Right lobe of liver (tissue), 6 donors: ENCODE results near the gene GPR15LG. TPM values are rescaled to one million over a fixed set of nuclear protein-coding genes. Genes with fewer than 3 reads are reported as not detected.

Experiments
- ATAC-seq, 4 donors: fragments of 200-7000 bp; cut with Tn5 transposase; one replicate each; pipeline ENCODE4 v1.9.1; 2020; ENCODE audit warnings: mild to moderate bottlenecking in 4 of 4, moderate library complexity in 4 of 4
- DNase-seq, 3 donors: peaks; one replicate each; pipeline ENCODE4 v3.0.0-alpha.2; 2020
- H3K27ac ChIP-seq, 3 donors: fragments of 200-600 bp; one replicate each; pipeline ENCODE4 v1.8.0; 2022
- H3K27me3 ChIP-seq, 2 donors: fragments of 200-600 bp; one replicate each; pipeline ENCODE4 v1.8.0; 2022
- H3K36me3 ChIP-seq, 4 donors: fragments of 200-600 bp; sonication (generic) in 1 of 4; one replicate each; pipeline versions ENCODE4 v1.5.1 to v1.8.0; 2017 to 2022; ENCODE audit warnings: control low read depth in 1 of 4
- H3K4me1 ChIP-seq, 4 donors: fragments of 200-600 bp; sonication (generic) in 1 of 4; one replicate each; pipeline versions ENCODE4 v1.5.1 to v1.8.0; 2017 to 2022; ENCODE audit warnings: control low read depth in 1 of 4
- H3K4me3 ChIP-seq, 3 donors: fragments of 200-600 bp; one replicate each; pipeline ENCODE4 v1.8.0; 2022
- H3K9me3 ChIP-seq, 4 donors: fragments of 200-600 bp; sonication (generic) in 1 of 4; one replicate each; pipeline versions ENCODE4 v1.5.1 to v1.8.0; 2017 to 2022; ENCODE audit warnings: control low read depth in 1 of 4
- POLR2A ChIP-seq: fragments of 450-650 bp; IDR thresholded peaks from one replicate; pipeline ENCODE4 v1.6.1; 2017; ENCODE audit warnings: antibody characterized with exemption, mild to moderate bottlenecking
- WGBS: methylation state at CpG from one replicate; pipeline ENCODE4 v1.1.6; 2018; ENCODE audit warnings: low coverage, low lambda C conversion rate; ENCODE audit not compliant: insufficient coverage; ENCODE audit errors: missing lambda C conversion rate; 5-methylcytosine and 5-hydroxymethylcytosine counted together
- intact Hi-C, 2 donors: fragments of 100-400 bp; cut with DNase I; formaldehyde crosslinking; loops; one replicate each; pipeline versions ENCODE4 v1.11.2 to v1.14.1; 2022
- total RNA-seq, 6 experiments: library from RNA; depleted of rRNA in 2 of 6; stranded (reverse); fragments of >200 nt in 2 of 6; fragmentation: NEBNext Ultra II Directional in 3 of 6; extraction: Animal tissue kit (Norgen Biotek cat#: 25700) in 3 of 6; gene quantifications; one replicate each; pipeline versions ENCODE4 v1.1.0 to v1.2.4, GENCODE V29; 2016 to 2023
- TF ChIP-seq, protein P1 (sequence below), 4 donors: fragments of 200-600 bp in 3 of 4; fragments of 450-650 bp in 1 of 4; IDR thresholded peaks; one replicate each; pipeline versions ENCODE4 v1.5.1 to v1.8.0; 2016 to 2022; ENCODE audit warnings: antibody characterized with exemption in 4 of 4, mild to moderate bottlenecking in 2 of 4
- donor health status: DM: no; HTN: yes; CAD: no.
- donor health status: DM: no; HTN: no; CAD: no.
- donor health status: DM: no; HTN: no; CAD: no.
- donor health status: DM: no; HTN: yes; CAD: no.
- donor health status: DM: no; HTN: yes; CAD: no.

GPR15LG gene
- total RNA-seq, 6 experiments from 2014 or later: not detected

DNA sequence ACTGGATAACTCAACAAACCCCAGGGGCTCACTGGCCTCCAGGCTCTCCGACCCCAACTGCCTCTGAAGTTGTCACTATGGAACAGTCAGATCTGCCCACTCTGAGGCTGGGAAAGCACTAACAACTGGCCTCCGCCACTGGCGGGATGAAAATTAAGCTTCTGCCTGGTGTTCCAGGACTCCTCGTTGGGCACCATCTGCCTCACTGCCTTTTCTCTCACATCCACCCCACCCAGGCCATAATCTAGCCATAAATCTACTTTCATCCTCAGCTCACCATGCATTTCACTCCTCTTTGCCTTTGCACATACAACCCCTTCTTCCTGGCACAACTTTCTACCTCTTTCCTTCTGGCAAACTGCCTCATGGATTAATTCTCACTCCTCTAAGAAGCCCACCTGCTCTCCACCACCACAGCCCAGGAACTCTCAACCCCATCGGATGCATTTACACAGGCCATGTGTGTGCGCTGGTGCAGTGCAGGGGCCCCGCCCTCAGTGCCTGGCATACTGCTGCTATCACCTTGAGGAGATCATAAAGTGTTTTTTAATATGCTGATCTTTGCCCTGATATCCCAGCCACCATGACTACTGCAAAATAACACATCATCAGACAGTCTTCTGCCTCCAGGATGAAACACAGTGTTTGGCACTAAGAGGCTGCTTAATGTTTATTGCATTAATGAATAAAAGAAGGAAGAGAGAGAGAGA is 24.8 kb downstream of the GPR15LG start:
- no peaks in the 10 kb centered on the region for H3K36me3 ChIP-seq
- TF ChIP-seq, protein P1, sequence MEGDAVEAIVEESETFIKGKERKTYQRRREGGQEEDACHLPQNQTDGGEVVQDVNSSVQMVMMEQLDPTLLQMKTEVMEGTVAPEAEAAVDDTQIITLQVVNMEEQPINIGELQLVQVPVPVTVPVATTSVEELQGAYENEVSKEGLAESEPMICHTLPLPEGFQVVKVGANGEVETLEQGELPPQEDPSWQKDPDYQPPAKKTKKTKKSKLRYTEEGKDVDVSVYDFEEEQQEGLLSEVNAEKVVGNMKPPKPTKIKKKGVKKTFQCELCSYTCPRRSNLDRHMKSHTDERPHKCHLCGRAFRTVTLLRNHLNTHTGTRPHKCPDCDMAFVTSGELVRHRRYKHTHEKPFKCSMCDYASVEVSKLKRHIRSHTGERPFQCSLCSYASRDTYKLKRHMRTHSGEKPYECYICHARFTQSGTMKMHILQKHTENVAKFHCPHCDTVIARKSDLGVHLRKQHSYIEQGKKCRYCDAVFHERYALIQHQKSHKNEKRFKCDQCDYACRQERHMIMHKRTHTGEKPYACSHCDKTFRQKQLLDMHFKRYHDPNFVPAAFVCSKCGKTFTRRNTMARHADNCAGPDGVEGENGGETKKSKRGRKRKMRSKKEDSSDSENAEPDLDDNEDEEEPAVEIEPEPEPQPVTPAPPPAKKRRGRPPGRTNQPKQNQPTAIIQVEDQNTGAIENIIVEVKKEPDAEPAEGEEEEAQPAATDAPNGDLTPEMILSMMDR (IDR thresholded peaks at IDR 0.05): no peak
- no peak for TF ChIP-seq POLR2A
- H3K27me3 ChIP-seq: peaks cover 7 to 11% of the 10 kb centered on the region in 2 donors
- H3K9me3 ChIP-seq: no peaks in the 10 kb centered on the region
- 65% methylated on average over 4 of the region's 7 CpGs for WGBS
- no peak for ATAC-seq
- intact Hi-C loops: no loop called here
- no peak overlapping the region for H3K27ac ChIP-seq
- H3K4me1 ChIP-seq: peaks cover 0 to 10% (median 0%) of the 10 kb centered on the region in 4 donors
- H3K4me3 ChIP-seq: no peak overlapping the region
- no peak for DNase-seq

DNA sequence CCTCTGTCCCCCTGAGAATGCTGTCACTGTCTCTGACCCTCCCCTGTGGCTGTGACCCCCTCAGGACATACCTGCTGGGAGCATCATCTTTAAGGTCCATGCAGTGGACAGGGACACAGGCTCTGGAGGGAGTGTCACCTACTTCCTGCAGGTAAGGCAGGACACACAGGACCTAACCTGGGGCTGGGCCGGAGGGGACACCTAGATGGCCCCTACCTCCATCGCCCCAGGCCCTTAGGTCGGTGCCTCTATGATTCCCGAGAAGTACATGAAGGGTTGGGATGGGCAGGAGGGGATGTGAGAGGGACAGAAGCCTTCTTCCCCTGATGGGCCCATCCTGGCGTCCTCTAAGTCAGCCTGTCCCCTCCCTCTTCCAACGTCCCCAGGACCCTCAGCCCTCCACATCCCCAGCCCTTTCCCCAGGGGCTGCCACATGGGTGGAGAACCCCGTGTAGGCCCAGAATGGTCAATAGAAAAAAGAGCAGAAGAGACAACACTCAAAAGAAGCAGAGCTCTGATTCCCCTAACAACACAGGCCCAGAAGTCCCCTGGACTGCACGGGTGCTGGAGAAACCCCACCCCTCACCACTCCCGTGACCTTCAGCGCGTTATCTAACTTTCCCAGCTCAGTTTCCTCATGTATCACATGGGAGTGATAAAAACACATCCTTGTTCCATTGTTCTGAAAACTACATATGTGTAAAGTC is 27.1 kb downstream of the GPR15LG start:
- H3K27ac ChIP-seq: no peak overlapping the region
- 25% methylated on average over 7 of the region's 11 CpGs for WGBS
- H3K27me3 ChIP-seq: no peaks in the 10 kb centered on the region
- no peak overlapping the region for H3K4me3 ChIP-seq
- no peaks in the 10 kb centered on the region for H3K9me3 ChIP-seq
- intact Hi-C loops: no loop called here
- H3K36me3 ChIP-seq: no peaks in the 10 kb centered on the region
- TF ChIP-seq, protein P1 (IDR thresholded peaks at IDR 0.05): no peak
- no peak for TF ChIP-seq POLR2A
- DNase-seq (no peak), ATAC-seq (no peak)
- no peaks in the 10 kb centered on the region for H3K4me1 ChIP-seq

DNA sequence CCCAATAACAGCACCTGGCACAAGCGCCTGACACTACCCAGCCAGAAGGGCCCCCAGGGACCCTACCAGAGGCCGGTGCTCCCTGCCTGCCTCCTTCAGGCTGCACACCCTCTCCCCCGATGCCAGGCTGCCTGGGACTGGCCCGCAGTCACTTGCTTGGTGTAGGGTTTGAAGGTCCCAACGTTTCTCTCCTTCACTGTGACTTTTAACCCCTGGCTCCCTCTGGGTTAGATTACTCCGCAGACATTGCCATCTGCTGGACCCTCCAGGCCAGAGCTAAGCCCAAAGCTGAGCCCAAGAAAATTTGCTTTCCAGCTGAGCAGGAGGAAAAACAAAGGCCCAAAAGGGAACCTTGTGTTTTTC is 27.6 kb downstream of the GPR15LG start:
- intact Hi-C loops: no loop called here
- H3K27ac ChIP-seq: no peak overlapping the region
- no peak overlapping the region for H3K4me3 ChIP-seq
- no peak for DNase-seq
- H3K4me1 ChIP-seq: no peaks in the 10 kb centered on the region
- H3K27me3 ChIP-seq: no peaks in the 10 kb centered on the region
- TF ChIP-seq, protein P1 (IDR thresholded peaks at IDR 0.05): no peak
- no peak for TF ChIP-seq POLR2A
- no peaks in the 10 kb centered on the region for H3K36me3 ChIP-seq
- 14% methylated on average over 2 of the region's 6 CpGs for WGBS
- H3K9me3 ChIP-seq: no peaks in the 10 kb centered on the region
- no peak for ATAC-seq

DNA sequence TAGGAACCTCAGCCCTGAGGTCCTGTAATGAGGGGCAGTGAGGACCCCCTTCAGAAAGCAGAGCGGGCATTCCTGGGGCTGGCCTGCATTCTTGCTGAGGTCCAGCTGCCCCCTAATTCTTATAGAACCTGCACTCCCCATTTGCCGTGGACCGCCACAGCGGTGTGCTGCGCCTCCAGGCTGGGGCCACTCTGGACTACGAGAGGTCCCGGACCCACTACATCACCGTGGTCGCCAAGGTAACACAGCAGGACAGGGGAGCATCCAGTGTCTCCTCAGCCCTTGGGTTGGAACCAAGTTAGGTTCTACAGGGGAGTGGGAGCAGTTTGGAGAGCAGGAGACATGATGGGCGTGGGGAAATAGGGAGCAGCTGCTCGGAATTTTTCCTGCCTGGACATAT is 28.1 kb downstream of the GPR15LG start:
- Histone ChIP-seq H3K36me3 (no peaks in the 10 kb centered on the region), H3K27me3 (no peaks in the 10 kb centered on the region), H3K27ac (no peak overlapping the region), H3K4me3 (no peak overlapping the region), H3K4me1 (no peaks in the 10 kb centered on the region), H3K9me3 (no peaks in the 10 kb centered on the region)
- ATAC-seq (no peak), DNase-seq (no peak)
- 79% methylated on average over 9 of the region's 11 CpGs for WGBS
- TF ChIP-seq, protein P1 (IDR thresholded peaks at IDR 0.05): no peak
- TF ChIP-seq POLR2A: no peak
- intact Hi-C loops: no loop called here
